ENCODE results near the gene SCRT2.

GRCh38 chr20:699811-700338 lies 24.3 kb upstream of the SCRT2 start:
- TF ChIP-seq CTCF (IDR thresholded peaks at IDR 0.05; ENCODE audit: low read depth, low read length, poor library complexity, severe bottlenecking) (no peak), EZH2phosphoT487 (IDR thresholded peaks at IDR 0.05; ENCODE audit: borderline replicate concordance, low read length) (no peak)
